Mesenchymal stem cell (in vitro differentiated cells and primary cell): Measurements from ENCODE around the gene ST3GAL5.
A peak's percentile ranks its signal among the peaks of the same experiment; 100 is the strongest.

Source experiments
- DNase-seq: peaks from one replicate; pipeline ENCODE4 v3.0.0-alpha.2; 2013
- H2AFZ ChIP-seq: one replicate; pipeline ENCODE4 v1.6.1; 2013; ENCODE audit warnings: low read depth, mild to moderate bottlenecking, control low read depth, inconsistent platforms, low read length, moderate library complexity
- H2AK5ac ChIP-seq: 2 replicates; pipeline ENCODE4 v1.6.1; 2013; ENCODE audit warnings: low read length, moderate library complexity, mild to moderate bottlenecking, inconsistent platforms; ENCODE audit not compliant: severe bottlenecking
- H2BK120ac ChIP-seq: one replicate; pipeline ENCODE4 v1.6.1; 2013; ENCODE audit warnings: low read depth, mild to moderate bottlenecking, inconsistent platforms, low read length, moderate library complexity
- H2BK12ac ChIP-seq, 2 experiments: one replicate each; pipeline ENCODE4 v1.6.1; 2013; ENCODE audit warnings: inconsistent platforms in 2 of 2, low read length in 2 of 2, mild to moderate bottlenecking in 2 of 2, moderate library complexity in 2 of 2, control low read depth in 1 of 2
- H2BK15ac ChIP-seq: one replicate; pipeline ENCODE4 v1.6.1; 2013; ENCODE audit warnings: mild to moderate bottlenecking, low read depth, inconsistent platforms; ENCODE audit not compliant: poor library complexity, severe bottlenecking
- H2BK5ac ChIP-seq: 2 replicates; pipeline ENCODE4 v1.6.1; 2013; ENCODE audit warnings: low read depth, mild to moderate bottlenecking, low read length, control low read depth, inconsistent platforms; ENCODE audit not compliant: poor library complexity, severe bottlenecking
- H3K14ac ChIP-seq, 2 experiments: one replicate each; pipeline ENCODE4 v1.6.1; 2013; ENCODE audit warnings: inconsistent platforms in 2 of 2, low read length in 2 of 2, control low read depth in 1 of 2, mild to moderate bottlenecking in 1 of 2, moderate library complexity in 1 of 2
- H3K18ac ChIP-seq, 2 experiments: one replicate each; pipeline ENCODE4 v1.6.1; 2013; ENCODE audit warnings: inconsistent platforms in 2 of 2, low read length in 2 of 2, control low read depth in 1 of 2, low read depth in 1 of 2, mild to moderate bottlenecking in 1 of 2
- H3K23ac ChIP-seq, 2 experiments: one replicate each; pipeline ENCODE4 v1.6.1; 2013; ENCODE audit warnings: inconsistent platforms in 2 of 2, low read length in 2 of 2, mild to moderate bottlenecking in 2 of 2, moderate library complexity in 2 of 2, control low read depth in 1 of 2
- H3K27ac ChIP-seq: 2 replicates; pipeline ENCODE4 v1.5.1; 2013; ENCODE audit warnings: mild to moderate bottlenecking, moderate library complexity, low read length, control low read depth, inconsistent platforms; ENCODE audit not compliant: poor library complexity, severe bottlenecking
- H3K27me3 ChIP-seq, 2 experiments: 2 replicates each; pipeline versions ENCODE4 v1.6.1 to v1.7.0; 2013; ENCODE audit warnings: low read length in 2 of 2, mild to moderate bottlenecking in 2 of 2, moderate library complexity in 2 of 2, control low read depth in 1 of 2, inconsistent platforms in 1 of 2; ENCODE audit not compliant: control insufficient read depth in 1 of 2, insufficient read depth in 1 of 2
- H3K36me3 ChIP-seq, 2 experiments: 2 replicates each; pipeline versions ENCODE4 v1.6.1 to v1.7.0; 2013; ENCODE audit warnings: low read length in 2 of 2, control low read depth in 1 of 2, inconsistent platforms in 1 of 2, low read depth in 1 of 2, mild to moderate bottlenecking in 1 of 2; ENCODE audit not compliant: insufficient read depth in 2 of 2, control insufficient read depth in 1 of 2
- H3K4ac ChIP-seq, 2 experiments: one replicate each; pipeline ENCODE4 v1.6.1; 2013; ENCODE audit warnings: inconsistent platforms in 2 of 2, low read length in 2 of 2, mild to moderate bottlenecking in 2 of 2, moderate library complexity in 2 of 2, control low read depth in 1 of 2, low read depth in 1 of 2
- H3K4me1 ChIP-seq: 2 replicates; pipeline ENCODE4 v1.6.1; 2013; ENCODE audit warnings: low read depth, low read length, control low read depth; ENCODE audit not compliant: control insufficient read depth, insufficient read depth
- H3K4me2 ChIP-seq: 2 replicates; pipeline ENCODE4 v1.6.1; 2013; ENCODE audit warnings: low read length, mild to moderate bottlenecking, inconsistent platforms; ENCODE audit not compliant: poor library complexity, severe bottlenecking
- H3K4me3 ChIP-seq, 2 experiments: 2 replicates each; pipeline versions ENCODE4 v1.5.1 to v1.7.0; 2013; ENCODE audit warnings: low read length in 2 of 2, mild to moderate bottlenecking in 2 of 2, control low read depth in 1 of 2, low read depth in 1 of 2; ENCODE audit not compliant: insufficient read depth in 1 of 2
- H3K79me1 ChIP-seq: replicated peaks from 2 replicates; pipeline ENCODE4 v1.6.1; 2013; ENCODE audit warnings: mild to moderate bottlenecking, control low read depth, low read length, inconsistent platforms; ENCODE audit not compliant: poor library complexity, severe bottlenecking
- H3K9ac ChIP-seq: 2 replicates; pipeline ENCODE4 v1.7.0; 2013; ENCODE audit warnings: mild to moderate bottlenecking, low read length, moderate library complexity
- H3K9me3 ChIP-seq: 2 replicates; pipeline ENCODE4 v1.7.0; 2013; ENCODE audit warnings: mild to moderate bottlenecking, low read length; ENCODE audit not compliant: control insufficient read depth
- H4K8ac ChIP-seq: one replicate; pipeline ENCODE4 v1.6.1; 2013; ENCODE audit warnings: inconsistent platforms, mild to moderate bottlenecking, low read length, moderate library complexity
- H4K91ac ChIP-seq: one replicate; pipeline ENCODE4 v1.6.1; 2013; ENCODE audit warnings: mild to moderate bottlenecking, low read length, inconsistent platforms
- WGBS: methylation state at CpG from one replicate; pipeline ENCODE4 v1.1.7; 2013; ENCODE audit warnings: mixed read lengths; 5-methylcytosine and 5-hydroxymethylcytosine counted together

The ST3GAL5 gene

GRCh38 chr2:85812094-85812735, 76.6 kb downstream of the ST3GAL5 start:
- H3K4me2 ChIP-seq: no peak overlapping the region
- H2BK12ac ChIP-seq: no peak overlapping the region
- no peaks in the 10 kb centered on the region for H3K4me1 ChIP-seq
- no peak for DNase-seq
- H3K27me3 ChIP-seq: peaks cover 0 to 14% of the 10 kb centered on the region in 2 experiments
- H3K36me3 ChIP-seq: no peaks in the 10 kb centered on the region
- no peak overlapping the region for H2BK120ac ChIP-seq
- no peak overlapping the region for H3K18ac ChIP-seq
- whole genome bisulfite sequencing: 85% methylated on average over 9 of the region's 10 CpGs
- no peak overlapping the region for H3K4me3 ChIP-seq
- no peak overlapping the region for H3K4ac ChIP-seq
- no peak overlapping the region for H2AK5ac ChIP-seq
- H3K14ac ChIP-seq: no peak overlapping the region
- H2BK5ac ChIP-seq: no peak overlapping the region
- no peak overlapping the region for H3K23ac ChIP-seq
- H4K91ac ChIP-seq: no peak overlapping the region
- H3K79me1 ChIP-seq: no peaks in the 10 kb centered on the region
- no peak overlapping the region for H2AFZ ChIP-seq
- no peak overlapping the region for H4K8ac ChIP-seq
- H2BK15ac ChIP-seq: no peak overlapping the region
- no peak overlapping the region for H3K27ac ChIP-seq
- H3K9me3 ChIP-seq: no peaks in the 10 kb centered on the region
- H3K9ac ChIP-seq: no peak overlapping the region

- Histone ChIP-seq H3K27ac (no peak overlapping the region), H4K91ac (peak overlapping the region; percentile 34), H3K27me3 (peaks cover 0 to 14% of the 10 kb centered on the region in 2 experiments), H3K23ac (no peak overlapping the region), H2BK5ac (no peak overlapping the region), H3K36me3 (no peaks in the 10 kb centered on the region), H3K4me2 (no peak overlapping the region), H2BK120ac (no peak overlapping the region), H3K4me1 (peaks cover 2% of the 10 kb centered on the region), H2BK15ac (no peak overlapping the region), H3K9me3 (no peaks in the 10 kb centered on the region), H2AK5ac (no peak overlapping the region), H2AFZ (no peak overlapping the region), H3K14ac (no peak overlapping the region), H3K4me3 (no peak overlapping the region), H4K8ac (no peak overlapping the region), H3K79me1 (no peaks in the 10 kb centered on the region), H3K4ac (no peak overlapping the region), H2BK12ac (no peak overlapping the region), H3K9ac (peak overlapping the region; percentile 64), H3K18ac (no peak overlapping the region)
- no peak for DNase-seq
- 81% methylated on average over 35 of the region's 41 CpGs for WGBS
Observed at GRCh38 chr2:85811180-85812093, 77.4 kb downstream of the ST3GAL5 start.

DNA sequence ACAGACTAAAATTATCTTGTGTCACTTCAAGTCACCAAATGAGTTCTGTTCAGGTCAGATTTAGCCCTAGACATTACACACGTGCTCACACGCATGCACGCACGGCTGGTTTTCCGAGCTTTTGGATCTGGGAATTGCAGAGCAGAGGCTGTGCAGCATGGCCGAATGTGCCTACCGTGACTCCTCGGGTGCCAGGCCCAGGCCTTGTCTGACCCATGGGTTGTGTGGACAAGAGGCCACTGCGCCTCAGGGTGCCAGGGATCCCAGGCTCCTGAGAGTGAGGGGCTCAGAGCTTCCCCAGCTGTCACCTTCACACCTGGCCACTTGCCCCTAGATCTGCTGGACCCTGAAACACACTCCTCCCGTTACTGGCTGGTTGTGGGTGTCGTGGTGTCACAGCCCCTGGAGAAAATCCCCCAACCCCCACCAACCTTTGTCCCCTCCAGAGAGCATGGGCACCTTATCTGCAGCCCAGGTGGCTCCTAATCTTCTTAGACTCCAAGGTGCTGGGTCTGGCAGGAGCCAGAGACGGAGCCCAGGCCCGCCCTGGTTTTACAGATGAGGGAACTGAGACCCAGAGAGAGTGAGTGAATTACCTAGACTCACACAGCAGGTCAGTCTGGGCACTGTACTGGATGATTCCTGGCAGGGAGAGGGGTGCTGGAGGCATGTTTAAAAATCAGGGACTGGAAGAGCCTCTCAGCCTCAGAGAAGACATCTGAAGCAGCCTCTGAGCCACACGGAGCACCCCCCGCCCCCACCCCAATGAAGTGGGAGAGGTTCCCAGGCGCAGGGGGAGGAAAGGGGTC, 78.2 kb downstream of the ST3GAL5 start:
- no peak overlapping the region for H2BK120ac ChIP-seq
- peak overlapping the region; percentile 34 for H4K91ac ChIP-seq
- H2BK12ac ChIP-seq: no peak overlapping the region
- no peak overlapping the region for H2BK5ac ChIP-seq
- H3K23ac ChIP-seq: no peak overlapping the region
- H3K27ac ChIP-seq: no peak overlapping the region
- H3K36me3 ChIP-seq: no peaks in the 10 kb centered on the region
- no peak overlapping the region for H3K4me3 ChIP-seq
- no peaks in the 10 kb centered on the region for H3K79me1 ChIP-seq
- H2BK15ac ChIP-seq: peak overlapping the region; percentile 29
- H2AFZ ChIP-seq: no peak overlapping the region
- no peak overlapping the region for H2AK5ac ChIP-seq
- H3K4me2 ChIP-seq: no peak overlapping the region
- no peak overlapping the region for H4K8ac ChIP-seq
- WGBS: 85% methylated on average over 16 of the region's 16 CpGs
- no peak overlapping the region for H3K4ac ChIP-seq
- no peak overlapping the region for H3K14ac ChIP-seq
- H3K9me3 ChIP-seq: no peaks in the 10 kb centered on the region
- peaks cover 2% of the 10 kb centered on the region for H3K4me1 ChIP-seq
- H3K18ac ChIP-seq: no peak overlapping the region
- peaks cover 0 to 12% of the 10 kb centered on the region in 2 experiments for H3K27me3 ChIP-seq
- DNase-seq: no peak
- H3K9ac ChIP-seq: no peak overlapping the region

- Histone ChIP-seq H3K14ac (no peak overlapping the region), H3K36me3 (no peaks in the 10 kb centered on the region), H3K27ac (no peak overlapping the region), H3K4me1 (peaks cover 2% of the 10 kb centered on the region), H3K9me3 (no peaks in the 10 kb centered on the region), H3K27me3 (peaks cover 0 to 8% of the 10 kb centered on the region in 2 experiments), H3K9ac (no peak overlapping the region), H3K18ac (no peak overlapping the region), H4K91ac (no peak overlapping the region), H3K23ac (no peak overlapping the region), H2BK12ac (no peak overlapping the region), H3K4me2 (no peak overlapping the region), H3K4ac (no peak overlapping the region), H3K4me3 (no peak overlapping the region), H4K8ac (no peak overlapping the region), H3K79me1 (no peaks in the 10 kb centered on the region), H2BK15ac (no peak overlapping the region), H2BK120ac (no peak overlapping the region), H2AFZ (no peak overlapping the region), H2BK5ac (no peak overlapping the region), H2AK5ac (no peak overlapping the region)
- DNase-seq: no peak
- 95% methylated on average over 3 of the region's 3 CpGs for WGBS
Observed at GRCh38 chr2:85807756-85808155, 81.0 kb downstream of the ST3GAL5 start.
